Measurements from ENCODE around the gene IZUMO1. TPM values are rescaled to one million over a fixed set of nuclear protein-coding genes. Genes with fewer than 3 reads are reported as not detected.
A peak's percentile ranks its signal among the peaks of the same experiment; 100 is the strongest.

Gene IZUMO1
- total RNA-seq, 2 experiments from 2014 or later, result not detected

GRCh38 chr19:48716562-48717291 is 30.0 kb downstream of the IZUMO1 start:
- CTCF ChIA-PET, result interaction anchor here (0.9 kb wide), 1 partner anchor 9 kb away, joined by 3 read pairs; no protein-coding TSS in a partner anchor
- ATAC-seq (no peak), DNase-seq (no peak)
- H3K36me3 Mint-ChIP-seq (ENCODE audit: low read depth), result no peaks in the 10 kb centered on the region
- POLR2A ChIA-PET, result interaction anchor here (1.1 kb wide), 1 partner anchor 30 kb away, joined by 3 read pairs; the partner anchor contains the start of gene IZUMO1
- H3K4me3 Mint-ChIP-seq, result no peak overlapping the region
- H3K27ac Mint-ChIP-seq, result no peak overlapping the region
- H3K4me1 Mint-ChIP-seq (ENCODE audit: low read depth), result peaks cover 32% of the 10 kb centered on the region
- no peaks in the 10 kb centered on the region for H3K9me3 Mint-ChIP-seq (ENCODE audit: insufficient read depth)
- H3K27me3 Mint-ChIP-seq (ENCODE audit: low read depth), result peaks cover 2% of the 10 kb centered on the region

GRCh38 chr19:48715681-48716171 is 31.0 kb downstream of the IZUMO1 start:
- CTCF ChIA-PET, result interaction anchor here (0.9 kb wide), 1 partner anchor 10 kb away, joined by 3 read pairs; no protein-coding TSS in a partner anchor
- Mint-ChIP-seq H3K4me3 (peak overlapping the region; percentile 89), H3K27me3 (ENCODE audit: low read depth) (peaks cover 2% of the 10 kb centered on the region), H3K36me3 (ENCODE audit: low read depth) (peaks cover 4% of the 10 kb centered on the region), H3K27ac (no peak overlapping the region), H3K9me3 (ENCODE audit: insufficient read depth) (no peaks in the 10 kb centered on the region), H3K4me1 (ENCODE audit: low read depth) (peaks cover 25% of the 10 kb centered on the region)
- no peak for ATAC-seq
- POLR2A ChIA-PET, result no interaction called here
- DNase-seq, result no peak

GRCh38 chr19:48714759-48715675 is 31.7 kb downstream of the IZUMO1 start:
- ChIA-PET POLR2A (interaction anchor here (1.0 to 1.1 kb wide), 2 partner anchors 10 to 22 kb away, joined by 3 read pairs; no protein-coding TSS in a partner anchor), CTCF (interaction anchor here (1.1 to 1.9 kb wide), 3 partner anchors 9 to 278 kb away, joined by 4 read pairs; partner anchors contain the start of genes GYS1 and RUVBL2)
- Mint-ChIP-seq H3K36me3 (ENCODE audit: low read depth) (peaks cover 4% of the 10 kb centered on the region), H3K4me3 (peak overlapping the region; percentile 89), H3K4me1 (ENCODE audit: low read depth) (peaks cover 19% of the 10 kb centered on the region), H3K27ac (peak overlapping the region; percentile 87), H3K9me3 (ENCODE audit: insufficient read depth) (no peaks in the 10 kb centered on the region), H3K27me3 (ENCODE audit: low read depth) (peaks cover 2% of the 10 kb centered on the region)
- DNase-seq (no peak), ATAC-seq (no peak)

- H3K36me3 Mint-ChIP-seq (ENCODE audit: low read depth), result peaks cover 4% of the 10 kb centered on the region
- POLR2A ChIA-PET, result interaction anchor here (0.6 to 1.6 kb wide), 5 partner anchors 11 to 158 kb away, joined by 3 to 5 read pairs (median 3); partner anchors contain the start of gene PPP1R15A
- no peaks in the 10 kb centered on the region for H3K9me3 Mint-ChIP-seq (ENCODE audit: insufficient read depth)
- H3K4me3 Mint-ChIP-seq, result peak overlapping the region; percentile 89
- peaks cover 19% of the 10 kb centered on the region for H3K4me1 Mint-ChIP-seq (ENCODE audit: low read depth)
- peaks cover 2% of the 10 kb centered on the region for H3K27me3 Mint-ChIP-seq (ENCODE audit: low read depth)
- CTCF ChIA-PET, result interaction anchor here (1.0 to 2.6 kb wide), 5 partner anchors 10 to 738 kb away, joined by 3 to 13 read pairs (median 4); partner anchors contain the start of genes GYS1, PIH1D1 and RUVBL2
- H3K27ac Mint-ChIP-seq, result peak overlapping the region; percentile 87
- DNase-seq, result peak; percentile 99
- ATAC-seq, result peak; percentile 95
Measured at GRCh38 chr19:48713864-48714755, 32.6 kb downstream of the IZUMO1 start.

GRCh38 chr19:48713041-48713863 is 33.5 kb downstream of the IZUMO1 start:
- H3K36me3 Mint-ChIP-seq (ENCODE audit: low read depth), result peaks cover 4% of the 10 kb centered on the region
- POLR2A ChIA-PET, result interaction anchor here (0.6 to 1.6 kb wide), 4 partner anchors 11 to 159 kb away, joined by 3 to 5 read pairs (median 4); partner anchors contain the start of gene PPP1R15A
- H3K4me3 Mint-ChIP-seq, result peak overlapping the region; percentile 89
- peak overlapping the region; percentile 74 for H3K27ac Mint-ChIP-seq
- DNase-seq (no peak), ATAC-seq (no peak)
- H3K4me1 Mint-ChIP-seq (ENCODE audit: low read depth), result peaks cover 19% of the 10 kb centered on the region
- H3K9me3 Mint-ChIP-seq (ENCODE audit: insufficient read depth), result no peaks in the 10 kb centered on the region
- H3K27me3 Mint-ChIP-seq (ENCODE audit: low read depth), result no peaks in the 10 kb centered on the region
- CTCF ChIA-PET, result interaction anchor here (0.6 to 2.6 kb wide), 6 partner anchors 15 to 739 kb away, joined by 3 to 13 read pairs (median 4); partner anchors contain the start of genes CA11, GYS1, HSD17B14 and PIH1D1

GRCh38 chr19:48711106-48711662 is 35.5 kb downstream of the IZUMO1 start:
- ChIA-PET CTCF (interaction anchor here (1.2 to 1.5 kb wide), 2 partner anchors 14 to 16 kb away, joined by 3 read pairs; no protein-coding TSS in a partner anchor), POLR2A (no interaction called here)
- DNase-seq (no peak), ATAC-seq (no peak)
- Mint-ChIP-seq H3K4me1 (ENCODE audit: low read depth) (peaks cover 19% of the 10 kb centered on the region), H3K9me3 (ENCODE audit: insufficient read depth) (no peaks in the 10 kb centered on the region), H3K27ac (no peak overlapping the region), H3K27me3 (ENCODE audit: low read depth) (no peaks in the 10 kb centered on the region), H3K36me3 (ENCODE audit: low read depth) (peaks cover 4% of the 10 kb centered on the region), H3K4me3 (no peak overlapping the region)

- CTCF ChIA-PET, result no interaction called here
- DNase-seq (no peak), ATAC-seq (no peak)
- no peak overlapping the region for H3K4me3 Mint-ChIP-seq
- H3K4me1 Mint-ChIP-seq (ENCODE audit: low read depth), result peaks cover 6% of the 10 kb centered on the region
- H3K27ac Mint-ChIP-seq, result no peak overlapping the region
- POLR2A ChIA-PET, result no interaction called here
- H3K27me3 Mint-ChIP-seq (ENCODE audit: low read depth), result no peaks in the 10 kb centered on the region
- H3K36me3 Mint-ChIP-seq (ENCODE audit: low read depth), result peaks cover 7% of the 10 kb centered on the region
- no peaks in the 10 kb centered on the region for H3K9me3 Mint-ChIP-seq (ENCODE audit: insufficient read depth)
Measured at GRCh38 chr19:48708471-48708870, 38.2 kb downstream of the IZUMO1 start.

GRCh38 chr19:48705431-48705830 is 41.3 kb downstream of the IZUMO1 start:
- Mint-ChIP-seq H3K9me3 (ENCODE audit: insufficient read depth) (no peaks in the 10 kb centered on the region), H3K27ac (no peak overlapping the region), H3K27me3 (ENCODE audit: low read depth) (no peaks in the 10 kb centered on the region), H3K4me3 (no peak overlapping the region), H3K4me1 (ENCODE audit: low read depth) (no peaks in the 10 kb centered on the region), H3K36me3 (ENCODE audit: low read depth) (peaks cover 4% of the 10 kb centered on the region)
- no peak for DNase-seq
- ATAC-seq, result no peak
- POLR2A ChIA-PET, result no interaction called here
- CTCF ChIA-PET, result no interaction called here

- Mint-ChIP-seq H3K36me3 (ENCODE audit: low read depth) (peaks cover 4% of the 10 kb centered on the region), H3K9me3 (ENCODE audit: insufficient read depth) (no peaks in the 10 kb centered on the region), H3K27me3 (ENCODE audit: low read depth) (no peaks in the 10 kb centered on the region), H3K4me3 (no peak overlapping the region), H3K4me1 (ENCODE audit: low read depth) (no peaks in the 10 kb centered on the region), H3K27ac (no peak overlapping the region)
- ATAC-seq (no peak), DNase-seq (no peak)
- POLR2A ChIA-PET, result no interaction called here
- CTCF ChIA-PET, result no interaction called here
Measured at GRCh38 chr19:48703316-48703715, 43.4 kb downstream of the IZUMO1 start.

GRCh38 chr19:48702701-48703100 is 44.0 kb downstream of the IZUMO1 start:
- no peaks in the 10 kb centered on the region for H3K9me3 Mint-ChIP-seq (ENCODE audit: insufficient read depth)
- no peaks in the 10 kb centered on the region for H3K27me3 Mint-ChIP-seq (ENCODE audit: low read depth)
- DNase-seq (no peak), ATAC-seq (no peak)
- ChIA-PET CTCF (no interaction called here), POLR2A (no interaction called here)
- peaks cover 4% of the 10 kb centered on the region for H3K36me3 Mint-ChIP-seq (ENCODE audit: low read depth)
- no peaks in the 10 kb centered on the region for H3K4me1 Mint-ChIP-seq (ENCODE audit: low read depth)
- H3K4me3 Mint-ChIP-seq, result no peak overlapping the region
- H3K27ac Mint-ChIP-seq, result no peak overlapping the region
